NOMO-1 treated with dmso at 0.1 percent for 144 hours (cell line): ENCODE measurements around the gene MCL1.
"Not testable (repeated sequence)": the region's sequence is repeated elsewhere in the genome, so short reads cannot be mapped to it uniquely, and the experiment has no call there.

ENCODE experiments used
- DNase-seq: peaks from one replicate; lab custom pipeline; 2025; ENCODE audit not compliant: unreplicated experiment; lab: John Stamatoyannopoulos, UW

Gene MCL1

GRCh38 chr1:150579110-150579944 is at the start of gene MCL1:
Gene MCL1, minus strand, starts transcription at chr1:150579610. Its CDS starts 80 bp downstream, at chr1:150579530.
- DNase-seq: peak; percentile 92

DNA sequence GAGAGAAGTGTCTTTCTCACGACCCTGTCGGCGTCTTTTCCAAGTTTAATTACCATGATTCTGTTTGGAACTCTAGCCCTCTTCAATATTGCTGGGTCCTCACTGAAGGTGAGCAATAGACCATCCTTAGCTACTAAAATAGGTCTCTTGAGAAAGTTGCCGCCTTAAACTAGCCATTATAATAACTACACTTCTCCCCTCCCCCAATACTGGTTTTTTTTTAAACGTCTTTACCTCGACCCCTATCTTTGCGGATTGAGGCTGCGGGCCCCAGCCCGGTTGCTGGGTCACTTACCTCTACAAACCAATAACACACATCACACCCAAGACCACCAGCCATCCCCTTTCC is 49.3 kb upstream of the MCL1 start:
- no peak for DNase-seq

DNA sequence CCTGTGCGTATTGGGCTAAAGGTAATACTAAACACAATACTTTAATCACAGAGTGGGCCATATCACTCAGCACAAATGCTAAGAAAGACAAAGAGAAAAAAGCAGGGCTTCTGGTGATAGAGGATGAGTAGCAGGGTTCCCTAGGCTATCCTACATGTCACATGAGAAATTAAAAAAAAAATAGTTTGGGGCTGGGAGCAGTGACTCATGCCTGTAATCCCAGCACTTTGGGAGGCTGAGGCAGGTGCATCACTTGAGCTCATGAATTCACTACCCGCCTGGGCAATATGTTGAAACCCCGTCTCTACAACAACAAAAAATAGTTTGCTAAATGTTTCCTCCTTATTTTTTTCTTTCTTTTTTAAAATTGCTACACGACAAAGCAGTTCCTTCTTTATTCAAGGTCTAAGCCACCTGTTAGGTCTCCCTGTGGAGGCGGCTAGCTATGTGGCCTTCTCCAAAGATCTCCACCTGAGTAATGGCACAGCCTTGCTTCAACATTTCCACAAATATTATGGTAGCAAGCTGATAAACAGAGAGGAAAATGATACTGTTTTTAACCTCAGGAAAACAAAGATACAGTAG is 48.5 kb upstream of the MCL1 start:
- DNase-seq: no peak

DNA sequence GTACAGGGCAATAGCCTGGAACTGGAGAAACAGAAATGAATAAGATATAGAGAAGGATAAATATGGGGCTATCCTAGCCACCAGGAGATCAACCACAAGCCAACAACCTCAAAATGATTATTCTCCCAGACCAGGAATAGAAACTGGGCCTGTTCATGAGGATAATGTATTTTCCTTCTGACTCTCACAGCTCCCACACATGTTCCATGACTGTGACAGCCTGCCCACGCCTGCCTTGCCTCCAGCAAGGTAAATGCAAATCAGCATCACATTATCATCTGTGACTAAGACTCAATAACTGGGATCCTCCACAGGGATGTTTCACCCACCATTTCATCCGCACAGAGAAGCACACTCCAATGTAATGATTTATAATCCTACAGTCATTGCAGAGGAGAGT is 46.7 kb upstream of the MCL1 start:
- no peak for DNase-seq

DNA sequence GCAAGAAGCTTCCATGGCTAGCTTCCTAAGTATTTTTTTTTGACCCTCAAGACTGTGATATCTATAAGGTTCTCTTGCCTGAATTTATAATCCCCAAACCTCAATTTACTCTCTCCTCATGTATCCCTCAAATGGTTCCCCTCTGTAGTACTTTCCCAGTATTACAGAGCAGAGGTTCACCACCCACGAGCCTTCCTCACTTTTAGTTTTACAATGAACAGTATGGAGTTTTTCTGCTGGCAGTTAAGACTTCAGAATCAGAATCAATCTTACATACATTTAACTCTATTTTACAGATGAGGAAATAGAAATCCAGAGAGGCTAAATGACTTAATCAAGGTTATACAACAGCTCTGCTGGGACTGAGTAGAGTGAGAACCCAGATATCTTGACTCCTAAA is 45.1 kb upstream of the MCL1 start:
- DNase-seq: not testable (repeated sequence)

DNA sequence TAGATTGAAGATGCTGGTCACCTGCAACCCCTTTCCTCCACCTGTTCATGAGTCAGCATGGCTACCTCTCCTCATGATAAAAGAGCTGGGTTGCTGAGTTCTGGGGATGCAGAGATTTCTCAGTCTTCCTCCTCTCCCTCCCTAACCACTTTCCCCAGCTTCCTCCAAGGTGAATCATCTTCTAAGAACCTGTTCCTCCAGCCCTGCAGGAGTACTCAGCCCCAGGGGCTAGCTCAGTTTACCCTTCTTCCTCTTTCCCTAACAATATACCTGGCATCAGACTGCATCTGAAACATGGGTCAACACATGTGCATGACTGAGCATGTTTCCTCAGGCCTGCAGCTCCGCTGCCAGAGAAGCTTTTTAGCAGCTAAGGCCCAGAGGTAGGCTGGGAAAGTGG is 44.7 kb upstream of the MCL1 start:
- DNase-seq: not testable (repeated sequence)

DNA sequence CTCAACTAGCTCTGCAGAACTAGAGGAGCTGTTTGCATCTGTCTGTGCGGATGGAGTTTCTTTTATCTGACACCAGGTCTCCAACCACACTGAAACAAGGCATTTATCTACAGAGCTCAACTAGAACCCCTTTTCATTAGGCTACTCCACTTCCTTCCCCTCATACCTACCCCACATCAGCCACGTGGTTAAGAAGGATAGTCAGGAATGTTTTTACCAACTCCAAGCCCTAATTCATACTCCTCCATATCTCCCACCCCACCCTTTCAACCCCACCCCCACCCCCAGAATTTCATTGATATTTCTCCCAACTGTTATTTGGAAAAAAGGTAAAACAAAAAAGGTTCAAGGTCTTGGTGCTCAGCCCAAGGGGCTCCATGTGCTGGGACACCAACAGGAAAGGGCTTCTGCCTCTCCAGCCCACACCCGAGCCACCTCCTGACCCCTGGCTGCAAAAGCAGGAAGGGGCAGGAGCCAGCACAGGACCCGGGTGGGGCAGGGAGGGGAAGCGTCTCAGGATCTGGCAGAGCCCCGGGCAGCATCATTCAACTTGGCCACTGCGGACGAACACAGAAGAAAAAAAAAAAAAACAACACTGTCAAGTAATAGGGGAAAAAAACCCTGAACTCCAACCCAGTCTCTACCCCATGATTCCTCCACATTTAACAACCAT is 43.0 kb upstream of the MCL1 start:
- no peak for DNase-seq

GRCh38 chr1:150621497-150622302 is 42.3 kb upstream of the MCL1 start:
- no peak for DNase-seq

GRCh38 chr1:150620919-150621318 is 41.5 kb upstream of the MCL1 start:
- no peak for DNase-seq

DNA sequence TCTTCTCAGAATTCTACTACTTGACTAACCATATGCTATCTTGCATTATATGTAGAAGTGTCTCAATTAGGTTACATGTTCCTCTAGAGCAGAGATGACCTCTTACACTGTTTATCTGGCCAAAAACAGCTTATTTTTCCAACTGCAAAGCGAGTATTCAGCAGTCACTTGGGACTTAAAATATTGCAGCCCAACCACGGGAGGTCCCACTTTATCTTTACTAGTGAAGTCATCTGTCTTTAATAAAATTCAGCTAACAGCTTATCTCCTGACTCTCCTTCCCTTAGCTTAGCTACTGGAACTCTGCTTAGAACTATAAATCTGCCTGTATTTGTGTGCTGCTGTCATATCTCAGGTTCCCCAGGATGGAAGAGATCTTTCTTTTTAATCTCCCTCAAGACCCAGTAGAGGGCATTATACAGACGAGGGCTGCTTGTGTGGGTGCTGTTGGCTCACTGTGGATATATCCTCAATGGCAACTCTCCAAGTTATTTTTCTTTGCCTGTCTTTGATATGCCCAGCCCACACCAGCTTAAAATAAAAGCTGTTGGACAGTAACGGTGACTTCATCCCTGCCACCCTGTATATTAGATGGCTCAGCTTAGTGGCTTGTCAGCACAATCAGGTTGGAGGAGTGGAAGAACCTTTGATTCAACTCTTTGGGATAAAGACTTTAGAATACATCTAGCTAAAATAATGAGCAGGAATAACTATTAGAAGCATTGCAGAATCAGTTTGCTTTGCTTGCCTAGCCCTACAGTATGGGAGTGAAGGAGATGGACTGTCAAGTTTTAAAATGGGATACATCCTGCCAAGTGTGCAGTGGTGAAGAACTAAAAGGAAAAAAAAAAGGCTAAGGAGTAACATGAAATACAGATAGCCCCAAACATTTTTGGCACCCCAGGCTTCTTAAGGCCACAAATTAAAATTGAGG is 40.4 kb upstream of the MCL1 start:
- DNase-seq: no peak

DNA sequence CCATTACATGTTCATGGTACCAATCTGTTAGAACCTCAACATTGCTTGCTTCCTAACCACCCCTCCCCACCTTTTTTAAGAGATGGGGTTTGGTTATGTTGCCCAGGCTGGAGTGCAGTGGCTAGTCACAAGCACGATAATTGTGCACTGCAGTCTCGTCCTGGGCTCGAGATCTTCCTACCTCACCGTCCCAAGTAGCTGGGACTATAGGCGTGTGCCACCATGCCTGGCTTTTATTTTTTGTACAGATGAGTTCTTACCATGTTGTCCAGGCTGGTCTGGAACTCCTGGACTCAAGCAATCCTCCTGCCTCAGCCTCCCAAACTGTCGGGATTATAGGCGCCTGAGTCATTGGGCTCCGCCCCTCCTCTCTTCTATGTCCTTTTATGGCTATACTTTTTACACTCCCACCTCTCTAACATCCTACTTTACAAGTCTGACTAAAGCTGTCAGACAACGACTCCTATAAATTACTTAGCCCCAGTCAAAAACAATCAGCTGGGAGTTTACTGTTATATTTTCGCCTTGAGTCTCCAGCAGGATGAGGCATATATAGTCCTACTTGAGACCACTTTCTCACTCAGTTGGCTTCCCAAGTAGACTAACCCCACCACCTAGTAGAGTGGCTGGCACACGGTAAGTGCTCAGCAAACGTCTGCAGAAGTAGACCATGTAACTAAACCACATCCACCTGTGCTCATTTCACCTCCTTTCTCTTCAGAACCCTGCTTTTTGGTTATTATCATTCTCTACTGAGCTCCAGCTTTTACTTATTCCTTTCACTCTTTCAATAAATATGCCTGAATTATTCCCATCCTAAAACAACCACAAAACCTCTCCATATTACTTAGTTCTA is 36.2 kb upstream of the MCL1 start:
- no peak for DNase-seq

- DNase-seq: peak; percentile 85
Observed at GRCh38 chr1:150613061-150613920, 33.9 kb upstream of the MCL1 start.

- DNase-seq: no peak
Observed at GRCh38 chr1:150612014-150612345, 32.6 kb upstream of the MCL1 start.

DNA sequence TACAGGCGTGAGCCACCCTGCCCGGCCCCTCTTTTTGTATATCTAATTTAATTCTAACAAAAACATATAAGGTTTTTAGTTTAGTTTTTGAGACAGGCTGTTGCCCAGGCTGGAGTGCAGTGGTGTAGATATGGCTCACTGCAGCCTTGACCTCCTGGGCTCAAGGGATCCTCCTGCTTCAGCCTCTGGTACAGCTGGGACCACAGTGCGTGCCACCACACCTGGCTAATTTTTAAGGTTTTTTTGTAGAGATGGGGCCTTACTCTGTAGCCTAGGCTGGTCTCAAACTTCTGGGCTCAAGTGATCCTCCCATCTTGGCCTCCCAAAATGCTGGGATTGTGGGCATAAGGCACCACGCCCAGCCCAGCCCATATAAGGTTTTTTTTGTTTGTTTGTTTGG is 31.2 kb upstream of the MCL1 start:
- no peak for DNase-seq

DNA sequence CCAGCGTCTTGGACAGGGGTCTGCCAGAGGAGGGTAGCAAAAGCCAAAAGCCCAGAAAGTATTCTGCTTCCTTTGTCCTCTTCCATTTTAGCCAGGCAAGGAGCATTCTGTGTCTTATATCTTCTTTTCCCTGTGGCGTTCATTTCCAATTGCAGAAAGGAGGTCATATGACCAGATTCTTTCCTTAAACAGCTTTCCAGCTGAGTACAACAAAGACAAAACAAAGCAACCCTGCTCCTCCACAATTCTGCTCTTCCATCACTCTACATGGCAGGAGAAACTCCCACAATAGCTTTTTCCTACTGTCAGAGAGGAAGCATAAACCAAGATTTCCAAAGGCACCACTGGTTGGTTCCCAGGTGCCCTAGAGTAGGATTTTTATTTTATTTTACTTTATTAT is 30.3 kb upstream of the MCL1 start:
- DNase-seq: no peak

- DNase-seq: no peak
Observed at GRCh38 chr1:150606463-150607142, 27.2 kb upstream of the MCL1 start.

GRCh38 chr1:150605451-150605731 is 26.0 kb upstream of the MCL1 start:
- not testable (repeated sequence) for DNase-seq

GRCh38 chr1:150604226-150604588 is 24.8 kb upstream of the MCL1 start:
- no peak for DNase-seq
